Ishikawa (cell line): ENCODE measurements around the gene MUL1.

ENCODE experiments used
- CEBPB ChIP-seq: IDR thresholded peaks from 2 replicates; pipeline ENCODE4 v1.6.1; 2012
- EGR1 ChIP-seq: IDR thresholded peaks from 2 replicates; pipeline ENCODE4 v1.6.1; 2012
- EP300 ChIP-seq: IDR thresholded peaks from 2 replicates; pipeline ENCODE4 v1.6.1; 2012; ENCODE audit warnings: borderline replicate concordance
- RAD21 ChIP-seq: IDR thresholded peaks from 2 replicates; pipeline ENCODE4 v1.6.1; 2012; ENCODE audit warnings: low read depth
- TAF1 ChIP-seq: IDR thresholded peaks from 2 replicates; pipeline ENCODE4 v1.6.1; 2012; ENCODE audit warnings: low read depth, mild to moderate bottlenecking
- TCF12 ChIP-seq: IDR thresholded peaks from 2 replicates; pipeline ENCODE4 v1.6.1; 2012; ENCODE audit warnings: low read depth
- TEAD4 ChIP-seq: IDR thresholded peaks from 2 replicates; pipeline ENCODE4 v1.6.1; 2012
- YY1 ChIP-seq: IDR thresholded peaks from 2 replicates; pipeline ENCODE4 v1.6.1; 2012; ENCODE audit warnings: low read depth

GRCh38 chr1:20530306-20530705, 22.4 kb upstream of the MUL1 start:
- TF ChIP-seq YY1 (no peak), CEBPB (no peak), TAF1 (no peak), RAD21 (no peak), EP300 (no peak), EGR1 (no peak), TEAD4 (no peak), TCF12 (no peak)
